Endothelial cell of umbilical vein (primary cell): ENCODE results near the gene PPP6R1. TPM values are rescaled to one million over a fixed set of nuclear protein-coding genes. Genes with fewer than 3 reads are reported as not detected.

ENCODE experiments used
- BruUV-seq: library from RNA; stranded (reverse); fragments of 400-500 nt; replicated peaks from 2 replicates; lab custom pipeline; 2021; lab: Mats Ljungman, UMichigan
- CTCF ChIA-PET: fragments of 300-600, 350-600 bp; sonication (Branson Sonifier 250); formaldehyde crosslinking; loops from one replicate; lab custom pipeline; 2021; ENCODE audit warnings: antibody characterized with exemption, inconsistent platforms; lab: Charles Lee
- POLR2A ChIA-PET: fragments of 300-600, 350-600 bp; sonication (Branson Sonifier 250); formaldehyde crosslinking; loops from one replicate; lab custom pipeline; 2021; ENCODE audit warnings: antibody characterized with exemption, inconsistent platforms; lab: Charles Lee
- DNase-seq: peaks from one replicate; pipeline ENCODE4 v3.0.0-alpha.2; 2011; ENCODE audit warnings: low read depth, low spot score
- FAIRE-seq: peaks from 2 replicates; lab custom pipeline; 2011; peaks lifted over from hg19 to GRCh38; lab: Jason Lieb, UNC
- H2AFZ ChIP-seq: 2 replicates; pipeline ENCODE4 v1.6.0; 2012; ENCODE audit warnings: low read depth, low read length, control low read depth, inconsistent platforms
- H3K27ac ChIP-seq: 2 replicates; pipeline ENCODE4 v1.5.1; 2011; ENCODE audit warnings: low read depth, mild to moderate bottlenecking, control low read depth, low read length, moderate library complexity; ENCODE audit not compliant: insufficient read depth
- H3K27me3 ChIP-seq, 2 experiments: 2 replicates each; pipeline versions ENCODE4 v1.6.0 to v1.6.1; 2011; ENCODE audit warnings: low read length in 2 of 2, mixed read lengths in 1 of 2; ENCODE audit not compliant: control insufficient read depth in 2 of 2, insufficient read depth in 2 of 2
- H3K36me3 ChIP-seq, 2 experiments: 2 replicates in 1 of 2; 3 replicates in 1 of 2; pipeline ENCODE4 v1.5.1; 2011; ENCODE audit warnings: low read length in 2 of 2, mild to moderate bottlenecking in 1 of 2, moderate library complexity in 1 of 2; ENCODE audit not compliant: control insufficient read depth in 2 of 2, insufficient read depth in 2 of 2; ENCODE audit errors: extremely low read depth in 1 of 2
- H3K4me1 ChIP-seq: 3 replicates; pipeline ENCODE4 v1.5.1; 2011; ENCODE audit warnings: mild to moderate bottlenecking, low read length; ENCODE audit not compliant: control insufficient read depth, insufficient read depth; ENCODE audit errors: extremely low read depth
- H3K4me2 ChIP-seq: 2 replicates; pipeline ENCODE4 v1.6.1; 2011; ENCODE audit warnings: low read length, control low read depth, mixed read lengths; ENCODE audit not compliant: insufficient read depth
- H3K4me3 ChIP-seq, 3 experiments: fragments of 200-600 bp in 1 of 3; sonication (generic), shearing (Covaris generic) in 1 of 3; replicated peaks in 1 of 3; 2 replicates each; pipeline ENCODE4 v1.5.1; 2011 to 2016; ENCODE audit warnings: control low read depth in 3 of 3, low read length in 3 of 3, mild to moderate bottlenecking in 2 of 3, inconsistent platforms in 1 of 3, low read depth in 1 of 3, moderate library complexity in 1 of 3; ENCODE audit not compliant: insufficient read depth in 1 of 3
- H3K79me2 ChIP-seq: 2 replicates; pipeline ENCODE4 v1.6.0; 2012; ENCODE audit warnings: low read length, inconsistent platforms; ENCODE audit not compliant: control insufficient read depth, insufficient read depth
- H3K9ac ChIP-seq: replicated peaks from 2 replicates; pipeline ENCODE3; 2011; ENCODE audit warnings: low read length, control low read depth; ENCODE audit not compliant: insufficient read depth; ENCODE audit errors: extremely low read depth
- H3K9me1 ChIP-seq: replicated peaks from 3 replicates; pipeline ENCODE4 v1.6.0; 2011; ENCODE audit warnings: mild to moderate bottlenecking, low read length; ENCODE audit not compliant: control insufficient read depth, insufficient read depth; ENCODE audit errors: extremely low read depth
- H3K9me3 ChIP-seq: replicated peaks from 2 replicates; pipeline ENCODE4 v1.5.1; 2012; ENCODE audit warnings: low read length, inconsistent platforms; ENCODE audit not compliant: control insufficient read depth, insufficient read depth
- H4K20me1 ChIP-seq: replicated peaks from 2 replicates; pipeline ENCODE3; 2011; ENCODE audit warnings: mild to moderate bottlenecking, low read length; ENCODE audit not compliant: control insufficient read depth, insufficient read depth; ENCODE audit errors: extremely low read depth
- EZH2 ChIP-seq: IDR thresholded peaks from 2 replicates; pipeline ENCODE4 v1.6.1; 2012; ENCODE audit warnings: borderline replicate concordance, low read depth, mild to moderate bottlenecking, moderate library complexity, low read length, inconsistent platforms; ENCODE audit not compliant: severe bottlenecking
- GATA2 ChIP-seq: IDR thresholded peaks from 2 replicates; pipeline ENCODE4 v1.7.0; 2011; ENCODE audit warnings: low read depth, mild to moderate bottlenecking, moderate library complexity, mixed read lengths, low read length; ENCODE audit not compliant: insufficient read length, insufficient read depth
- JUN ChIP-seq: IDR thresholded peaks from 2 replicates; pipeline ENCODE4 v1.6.1; 2011; ENCODE audit warnings: borderline replicate concordance, low read depth; ENCODE audit not compliant: insufficient read length, insufficient read depth
- POLR2A ChIP-seq: IDR thresholded peaks from 2 replicates; pipeline ENCODE4 v1.6.1; 2012; ENCODE audit warnings: low read depth, mild to moderate bottlenecking, control low read depth, low read length
- POLR2AphosphoS5 ChIP-seq: IDR thresholded peaks from 2 replicates; pipeline ENCODE4 v1.6.1; 2012; ENCODE audit warnings: low read depth, mild to moderate bottlenecking, control low read depth, low read length, moderate library complexity; ENCODE audit not compliant: insufficient read depth
- dilution Hi-C: fragments of 300-500 bp; cut with MboI; formaldehyde crosslinking; loops from one replicate; pipeline ENCODE4 v1.15.0; 2019; ENCODE audit warnings: low sequenced_read_pairs; ENCODE audit not compliant: extremely low pct_ligation_motif_present
- intact Hi-C: fragments of 100-400 bp; cut with micrococcal nuclease; formaldehyde crosslinking; loops from one replicate; pipeline ENCODE4 v1.10.0; 2022
- polyA plus RNA-seq, 4 experiments: library from polyadenylated mRNA; depleted of rRNA in 3 of 4; stranded (reverse) in 3 of 4; unstranded in 1 of 4; fragments of >200 nt; gene quantifications; 2 replicates each; pipeline versions ENCODE4 v1.2.1 to v1.2.3, GENCODE V29; 2011 to 2012; ENCODE audit warnings: missing spikeins in 1 of 4
- total RNA-seq: library from RNA; stranded (reverse); gene quantifications from 2 replicates; pipeline ENCODE4 v1.2.3, GENCODE V29; 2021
- TF ChIP-seq, protein P1 (sequence below): IDR thresholded peaks from 2 replicates; pipeline ENCODE4 v1.6.1; 2011; ENCODE audit not compliant: insufficient read depth, insufficient read length

Gene PPP6R1
- total and polyA plus RNA-seq, 2 donors (not counting 3 experiments of a cell fraction or from before 2014, with no cell fraction given), result 35.7 to 71.8 TPM

GRCh38 chr19:55284405-55285058 lies 25.7 kb upstream of the PPP6R1 start:
- H3K36me3 ChIP-seq, result no peaks in the 10 kb centered on the region
- BruUV-seq, result no TSS peak
- H3K27me3 ChIP-seq, result peaks cover 5 to 6% of the 10 kb centered on the region in 2 experiments
- H3K9me3 ChIP-seq, result no peaks in the 10 kb centered on the region
- H4K20me1 ChIP-seq, result no peaks in the 10 kb centered on the region
- H3K4me2 ChIP-seq, result no peak overlapping the region
- DNase-seq (no peak), FAIRE-seq (no peak)
- ChIA-PET CTCF (no interaction called here), POLR2A (no interaction called here)
- H3K9ac ChIP-seq, result no peak overlapping the region
- no peak overlapping the region for H2AFZ ChIP-seq
- no peaks in the 10 kb centered on the region for H3K9me1 ChIP-seq
- no peak overlapping the region for H3K4me3 ChIP-seq
- no peaks in the 10 kb centered on the region for H3K79me2 ChIP-seq
- no peak for TF ChIP-seq POLR2A
- TF ChIP-seq, protein P1, sequence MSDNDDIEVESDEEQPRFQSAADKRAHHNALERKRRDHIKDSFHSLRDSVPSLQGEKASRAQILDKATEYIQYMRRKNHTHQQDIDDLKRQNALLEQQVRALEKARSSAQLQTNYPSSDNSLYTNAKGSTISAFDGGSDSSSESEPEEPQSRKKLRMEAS, result no peak
- TF ChIP-seq EZH2, result no peak
- no peak for TF ChIP-seq JUN
- no peak for TF ChIP-seq POLR2AphosphoS5
- TF ChIP-seq GATA2, result no peak
- intact Hi-C loops, result no loop called here
- H3K27ac ChIP-seq, result no peak overlapping the region
- H3K4me1 ChIP-seq, result no peaks in the 10 kb centered on the region
- dilution Hi-C loops, result no loop called here
